A673 (cell line): ENCODE results near the gene FKBP1A. TPM values are rescaled to one million over a fixed set of nuclear protein-coding genes. Genes with fewer than 3 reads are reported as not detected.

Experiments used
- BruUV-seq: library from RNA; stranded (reverse); fragments of 400-500 nt; replicated peaks from 2 replicates; lab custom pipeline; 2021; lab: Mats Ljungman, UMichigan
- CTCF ChIA-PET: fragments of 300-600 bp; sonication (Branson Sonifier 250); formaldehyde crosslinking; loops from one replicate; lab custom pipeline; 2022; ENCODE audit warnings: antibody characterized with exemption; lab: Charles Lee
- POLR2A ChIA-PET: fragments of 300-600 bp; sonication (Branson Sonifier 250); formaldehyde crosslinking; loops from one replicate; lab custom pipeline; 2022; ENCODE audit warnings: antibody characterized with exemption; ENCODE audit not compliant: low non-redundant PET; lab: Charles Lee
- DNase-seq: peaks from one replicate; pipeline ENCODE4 v3.0.0-alpha.2; 2015; ENCODE audit warnings: low spot score
- H3K27ac ChIP-seq: fragments of 200-600 bp; sonication (generic); 2 replicates; pipeline ENCODE4 v1.5.1; 2016; ENCODE audit warnings: mixed run types, low read depth, mild to moderate bottlenecking, mixed read lengths, antibody characterized with exemption, low read length; ENCODE audit not compliant: poor library complexity, severe bottlenecking
- H3K27me3 ChIP-seq: fragments of 200-600 bp; sonication (generic); replicated peaks from 2 replicates; pipeline ENCODE4 v1.6.1; 2017; ENCODE audit warnings: mixed run types, low read depth, mild to moderate bottlenecking, mixed read lengths, antibody characterized with exemption, low read length; ENCODE audit not compliant: insufficient read depth, poor library complexity
- H3K36me3 ChIP-seq: fragments of 200-600 bp; sonication (generic); 2 replicates; pipeline ENCODE4 v1.6.1; 2016; ENCODE audit warnings: mixed run types, mild to moderate bottlenecking, mixed read lengths, antibody characterized with exemption, low read length; ENCODE audit not compliant: insufficient read depth, poor library complexity, severe bottlenecking
- H3K4me1 ChIP-seq: fragments of 200-600 bp; sonication (generic); 2 replicates; pipeline ENCODE4 v1.6.1; 2017; ENCODE audit warnings: mixed run types, mild to moderate bottlenecking, mixed read lengths, antibody characterized with exemption, low read length; ENCODE audit not compliant: insufficient read depth, poor library complexity, severe bottlenecking
- H3K4me3 ChIP-seq: fragments of 200-600 bp; sonication (generic); 2 replicates; pipeline ENCODE4 v1.5.1; 2016; ENCODE audit warnings: low read depth, mixed run types, mild to moderate bottlenecking, mixed read lengths, low read length; ENCODE audit not compliant: poor library complexity, severe bottlenecking
- H3K9me3 ChIP-seq: fragments of 200-600 bp; sonication (generic); 2 replicates; pipeline ENCODE4 v1.6.1; 2016; ENCODE audit warnings: mixed run types, low read depth, mild to moderate bottlenecking, mixed read lengths, antibody characterized with exemption, low read length; ENCODE audit not compliant: poor library complexity, severe bottlenecking
- CTCF ChIP-seq: fragments of 300-800, 200-600 bp; sonication (generic); conservative IDR thresholded peaks from 2 replicates; pipeline ENCODE4 v1.5.1; 2017; ENCODE audit warnings: low read depth, mild to moderate bottlenecking, antibody characterized with exemption, low read length, moderate library complexity, mixed read lengths
- EZH2 ChIP-seq: fragments of 200-600 bp; sonication (generic); IDR thresholded peaks from 2 replicates; pipeline ENCODE4 v1.6.1; 2017; ENCODE audit warnings: borderline replicate concordance, low read depth, mild to moderate bottlenecking, mixed read lengths, antibody characterized with exemption, low read length; ENCODE audit not compliant: poor library complexity, severe bottlenecking
- intact Hi-C: fragments of 100-400 bp; cut with micrococcal nuclease; formaldehyde crosslinking; loops from one replicate; pipeline ENCODE4 v1.10.0; 2022; ENCODE audit not compliant: unreplicated experiment
- total RNA-seq: library from RNA; stranded (reverse); gene quantifications from 2 replicates; pipeline ENCODE4 v1.2.3, GENCODE V29; 2021

FKBP1A gene
- total RNA-seq, 1 experiment from 2014 or later, result 264 TPM

DNA sequence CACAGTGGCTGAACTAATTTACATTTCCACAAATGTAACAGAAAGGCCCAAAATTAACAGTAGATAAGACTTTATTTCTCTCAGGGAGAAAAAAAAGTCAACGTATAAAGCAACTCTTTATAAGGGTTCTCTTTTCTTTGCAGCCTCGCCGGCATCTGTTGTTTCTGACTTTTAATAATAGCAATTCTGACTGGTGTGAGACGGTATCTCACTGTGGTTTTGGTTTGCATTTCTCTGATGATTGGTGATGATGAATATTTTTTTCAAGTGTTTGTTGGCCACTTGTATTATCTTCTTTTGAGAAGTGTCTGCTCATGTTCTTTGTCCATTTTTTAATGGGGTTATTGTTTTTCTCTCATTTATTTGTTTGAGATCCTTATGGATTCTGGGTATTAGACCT, 27.2 kb upstream of the FKBP1A start:
- Histone ChIP-seq H3K4me3 (no peak overlapping the region), H3K27ac (no peak overlapping the region), H3K36me3 (no peaks in the 10 kb centered on the region), H3K9me3 (no peaks in the 10 kb centered on the region), H3K4me1 (peaks cover 4% of the 10 kb centered on the region), H3K27me3 (no peaks in the 10 kb centered on the region)
- ChIA-PET POLR2A (no interaction called here), CTCF (no interaction called here)
- TF ChIP-seq CTCF, result no peak
- TF ChIP-seq EZH2, result no peak
- DNase-seq, result no peak
- intact Hi-C loops, result loop anchor here (5.0 kb wide), 1 partner anchor 82 kb away; no protein-coding TSS in a partner anchor
- no TSS peak for BruUV-seq

DNA sequence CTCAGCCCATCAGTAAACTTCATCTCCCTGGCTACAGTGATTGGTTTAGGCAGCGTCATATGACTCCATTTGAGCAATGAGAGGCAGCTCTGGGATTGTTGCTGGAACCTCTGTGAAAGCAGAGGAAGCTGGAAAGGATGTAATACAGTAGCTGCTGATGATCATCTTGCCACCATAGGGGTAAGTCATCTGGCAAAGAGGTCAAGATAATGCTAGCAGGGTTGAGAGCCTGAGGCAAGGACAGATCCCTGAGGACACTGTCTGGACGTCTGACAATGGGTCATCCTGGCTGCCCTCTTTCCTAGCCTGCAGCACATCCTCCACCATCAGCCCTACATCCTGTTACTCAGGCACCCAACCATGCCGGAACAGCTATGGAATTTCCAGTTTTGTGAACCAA, 25.5 kb upstream of the FKBP1A start:
- Histone ChIP-seq H3K9me3 (no peaks in the 10 kb centered on the region), H3K36me3 (no peaks in the 10 kb centered on the region), H3K27me3 (no peaks in the 10 kb centered on the region), H3K4me3 (no peak overlapping the region), H3K27ac (no peak overlapping the region), H3K4me1 (no peaks in the 10 kb centered on the region)
- no peak for DNase-seq
- intact Hi-C loops, result no loop called here
- ChIA-PET POLR2A (no interaction called here), CTCF (no interaction called here)
- BruUV-seq, result no TSS peak
- no peak for TF ChIP-seq EZH2
- TF ChIP-seq CTCF, result no peak

- no peak for DNase-seq
- Histone ChIP-seq H3K9me3 (no peaks in the 10 kb centered on the region), H3K4me3 (no peak overlapping the region), H3K27ac (no peak overlapping the region), H3K27me3 (peaks cover under 1% of the 10 kb centered on the region), H3K4me1 (no peaks in the 10 kb centered on the region), H3K36me3 (no peaks in the 10 kb centered on the region)
- intact Hi-C loops, result no loop called here
- no TSS peak for BruUV-seq
- no peak for TF ChIP-seq CTCF
- no peak for TF ChIP-seq EZH2
- POLR2A ChIA-PET, result no interaction called here
- CTCF ChIA-PET, result no interaction called here
These were observed 24.9 kb upstream of the FKBP1A start for GRCh38 chr20:1417790-1418189.
